ENCODE results near the gene CCDC40.

CCDC40 gene

DNA sequence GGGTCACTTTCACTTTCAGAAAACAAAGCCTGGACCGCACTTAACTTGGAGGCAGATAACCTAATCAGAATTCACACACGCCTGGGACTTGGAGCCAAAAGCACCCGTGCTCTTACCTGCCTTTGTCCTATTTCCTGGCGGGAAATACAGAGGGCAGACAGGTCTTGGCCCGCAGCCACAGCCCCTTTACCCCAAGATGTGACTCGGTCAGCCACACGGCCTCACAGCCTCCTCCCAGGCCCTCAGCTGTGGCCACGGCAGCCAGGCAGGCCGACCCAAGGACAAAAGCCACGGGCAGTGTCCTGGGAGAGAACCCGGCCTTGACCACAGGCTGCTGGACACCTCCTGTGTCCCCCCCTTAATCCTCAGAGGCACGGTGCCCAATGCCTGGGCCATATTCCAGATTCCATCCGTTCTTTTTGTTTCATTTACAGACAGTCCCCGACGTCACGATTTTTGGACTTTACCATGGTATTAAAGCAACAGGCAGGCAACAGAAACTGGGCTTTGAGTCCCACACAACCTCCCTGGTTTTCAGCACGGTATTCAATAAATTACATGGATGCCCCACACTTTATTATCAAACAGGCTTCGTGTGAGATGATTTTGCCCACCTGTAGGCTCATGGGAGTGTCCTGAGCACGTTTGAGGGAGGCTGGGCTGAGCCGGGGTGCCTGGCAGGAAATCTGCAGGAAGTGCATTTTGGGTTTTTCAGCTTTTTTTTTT lies 34.8 kb downstream of the CCDC40 start:
- TF ChIP-seq SIN3A (IDR thresholded peaks at IDR 0.05; ENCODE audit: borderline replicate concordance, insufficient read depth, low read length): no peak

DNA sequence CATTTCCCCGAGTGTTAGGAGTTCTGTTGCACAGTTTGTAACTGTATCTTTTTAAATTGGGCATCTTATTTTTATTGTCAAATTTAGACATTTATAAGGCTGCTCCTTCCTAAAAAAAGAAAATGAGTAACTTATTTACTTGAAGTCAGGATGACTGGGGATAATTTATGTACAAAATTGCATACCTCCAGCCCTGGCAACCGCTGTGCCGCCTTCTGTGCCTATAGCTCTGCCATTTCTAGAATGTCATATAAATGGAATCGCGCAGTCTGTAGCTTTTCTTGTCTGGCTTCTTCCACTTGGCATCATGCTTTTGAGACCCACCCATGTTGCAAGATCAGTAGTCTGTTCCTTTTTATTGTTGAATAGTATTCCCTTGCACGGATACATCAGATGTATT lies 36.0 kb downstream of the CCDC40 start:
- TF ChIP-seq POLR2AphosphoS5 (IDR thresholded peaks at IDR 0.05; ENCODE audit: low read depth, low read length) (no peak), FOXP2 (optimal IDR thresholded peaks at IDR 0.05; ENCODE audit: borderline replicate concordance, extremely low read depth, extremely low read length, insufficient read depth) (no peak), TAF1 (IDR thresholded peaks at IDR 0.05; ENCODE audit: borderline replicate concordance, insufficient read depth, low read length) (no peak), REST (IDR thresholded peaks at IDR 0.05; ENCODE audit: insufficient read depth in 1 of 2, low read depth in 2 of 2, low read length in 2 of 2) (no peak), SIN3A (IDR thresholded peaks at IDR 0.05; ENCODE audit: borderline replicate concordance, insufficient read depth, low read length) (no peak)

GRCh38 chr17:80080081-80080480 lies 43.6 kb downstream of the CCDC40 start:
- no peak for TF ChIP-seq SIN3A (IDR thresholded peaks at IDR 0.05; ENCODE audit: borderline replicate concordance, insufficient read depth, low read length)
- TF ChIP-seq FOXP2 (optimal IDR thresholded peaks at IDR 0.05; ENCODE audit: borderline replicate concordance, extremely low read depth, extremely low read length, insufficient read depth): no peak
- TF ChIP-seq TAF1 (IDR thresholded peaks at IDR 0.05; ENCODE audit: borderline replicate concordance, insufficient read depth, low read length): no peak
- TF ChIP-seq REST (IDR thresholded peaks at IDR 0.05; ENCODE audit: insufficient read depth in 1 of 2, low read depth in 2 of 2, low read length in 2 of 2): no peak
- no peak for TF ChIP-seq POLR2AphosphoS5 (IDR thresholded peaks at IDR 0.05; ENCODE audit: low read depth, low read length)

- no peak for TF ChIP-seq FOXP2 (optimal IDR thresholded peaks at IDR 0.05; ENCODE audit: borderline replicate concordance, extremely low read depth, extremely low read length, insufficient read depth)
- no peak for TF ChIP-seq POLR2AphosphoS5 (IDR thresholded peaks at IDR 0.05; ENCODE audit: low read depth, low read length)
- TF ChIP-seq SIN3A (IDR thresholded peaks at IDR 0.05; ENCODE audit: borderline replicate concordance, insufficient read depth, low read length): no peak
- TF ChIP-seq REST (IDR thresholded peaks at IDR 0.05; ENCODE audit: insufficient read depth in 1 of 2, low read depth in 2 of 2, low read length in 2 of 2): no peak
- TF ChIP-seq TAF1 (IDR thresholded peaks at IDR 0.05; ENCODE audit: borderline replicate concordance, insufficient read depth, low read length): no peak
Measured at GRCh38 chr17:80081596-80081995, 45.2 kb downstream of the CCDC40 start.

DNA sequence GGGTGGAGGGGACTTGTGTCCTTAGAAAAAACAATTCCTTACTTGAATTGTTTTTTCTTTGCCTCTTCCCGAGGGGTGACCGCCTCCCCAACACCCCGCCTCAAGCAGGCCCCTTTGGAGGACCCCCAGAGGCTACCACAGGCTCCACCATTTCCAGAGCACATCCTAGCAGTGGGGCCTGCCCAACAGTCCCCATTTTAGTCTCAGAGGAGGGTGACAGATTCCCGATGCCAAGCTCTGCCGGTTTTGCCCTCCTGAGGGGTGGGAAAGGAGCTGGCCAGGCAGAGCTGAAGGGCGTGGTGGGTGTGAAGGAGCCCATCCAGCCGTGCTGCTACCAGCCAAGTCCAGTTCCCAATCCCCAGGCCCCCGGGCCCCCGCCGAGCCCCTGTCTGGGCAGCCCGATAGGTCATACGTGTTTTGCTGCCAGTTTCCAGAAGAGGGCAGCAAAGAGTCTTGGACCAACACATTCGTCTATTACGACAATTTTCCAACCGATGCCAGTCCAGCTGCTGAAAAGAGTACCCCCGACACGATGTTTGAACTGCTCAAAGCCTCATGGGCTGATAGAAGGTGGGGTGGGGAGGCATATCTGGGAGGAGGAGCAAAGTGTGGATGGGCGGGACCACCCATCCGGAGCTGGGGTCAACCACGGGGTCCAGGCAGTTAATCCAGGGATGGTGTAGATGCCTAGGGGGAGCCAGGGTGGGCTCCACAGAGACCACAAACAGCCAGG lies 46.1 kb downstream of the CCDC40 start:
- no peak for TF ChIP-seq SIN3A (IDR thresholded peaks at IDR 0.05; ENCODE audit: borderline replicate concordance, insufficient read depth, low read length)
- TF ChIP-seq POLR2AphosphoS5 (IDR thresholded peaks at IDR 0.05; ENCODE audit: low read depth, low read length): no peak
- no peak for TF ChIP-seq FOXP2 (optimal IDR thresholded peaks at IDR 0.05; ENCODE audit: borderline replicate concordance, extremely low read depth, extremely low read length, insufficient read depth)
- no peak for TF ChIP-seq TAF1 (IDR thresholded peaks at IDR 0.05; ENCODE audit: borderline replicate concordance, insufficient read depth, low read length)
- no peak for TF ChIP-seq REST (IDR thresholded peaks at IDR 0.05; ENCODE audit: insufficient read depth in 1 of 2, low read depth in 2 of 2, low read length in 2 of 2)

All from PFSK-1 (cell line).